Body of pancreas (tissue), 4 donors: ENCODE data around the gene CXCL10.

Experiments
- CTCF ChIP-seq, 7 experiments: fragments of 450-650 bp in 4 of 7; fragments of 200-600 bp in 3 of 7; sonication (generic) in 3 of 7; IDR thresholded peaks; one replicate each; pipeline ENCODE4 v1.5.1; 2016 to 2019; ENCODE audit warnings: antibody characterized with exemption in 7 of 7
- POLR2A ChIP-seq, 3 donors: fragments of 450-650 bp; IDR thresholded peaks; one replicate each; pipeline ENCODE4 v1.6.1; 2016; ENCODE audit warnings: antibody characterized with exemption in 3 of 3, mild to moderate bottlenecking in 2 of 3

GRCh38 chr4:75985116-75985515 is 38.2 kb downstream of the CXCL10 start:
- TF ChIP-seq CTCF (IDR thresholded peaks at IDR 0.05) (no peak), POLR2A (IDR thresholded peaks at IDR 0.05) (no peak)
